HG03280 (cell line): ENCODE measurements around the gene KIR2DL1.
"Not testable (repeated sequence)": the region's sequence is repeated elsewhere in the genome, so short reads cannot be mapped to it uniquely, and the experiment has no call there.

Experiments used
- ATAC-seq: cut with Tn5 transposase; IDR thresholded peaks from one replicate; pipeline ENCODE4 v1.9.1; 2021; ENCODE audit warnings: mild to moderate bottlenecking, moderate library complexity; ENCODE audit not compliant: unreplicated experiment

KIR2DL1 gene

DNA sequence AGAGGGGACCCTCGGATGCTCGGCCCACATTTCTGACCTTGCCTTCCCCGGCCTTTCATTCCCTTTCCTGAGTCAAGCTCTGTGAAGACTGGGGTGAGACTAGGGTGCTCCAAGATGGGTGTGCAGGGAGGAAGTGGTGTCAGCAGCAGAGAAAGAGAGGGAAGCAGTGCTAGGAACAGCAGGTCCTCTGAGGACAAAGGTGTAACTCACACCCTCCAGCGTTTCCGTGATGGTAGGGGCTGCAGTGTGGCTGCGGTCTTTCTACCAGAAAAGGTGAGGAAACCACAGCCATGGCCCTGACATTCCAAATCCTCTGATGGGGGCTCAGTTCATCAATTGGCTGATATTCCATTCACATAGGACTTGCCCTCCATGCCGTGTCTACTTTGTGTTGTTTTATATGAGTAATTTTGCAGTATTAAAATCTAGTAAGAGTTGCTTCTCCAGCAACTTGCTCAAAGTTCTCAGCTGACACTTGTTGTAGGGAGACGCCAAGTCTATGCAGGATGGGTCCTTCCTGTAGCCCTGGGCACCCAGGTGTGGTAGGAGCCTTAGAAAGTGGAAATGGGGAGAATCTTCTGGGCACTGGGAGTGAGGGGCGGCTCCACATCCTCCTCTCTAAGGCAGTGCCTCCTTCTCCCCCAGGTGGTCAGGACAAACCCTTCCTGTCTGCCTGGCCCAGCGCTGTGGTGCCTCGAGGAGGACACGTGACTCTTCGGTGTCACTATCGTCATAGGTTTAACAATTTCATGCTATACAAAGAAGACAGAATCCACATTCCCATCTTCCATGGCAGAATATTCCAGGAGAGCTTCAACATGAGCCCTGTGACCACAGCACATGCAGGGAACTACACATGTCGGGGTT is 48.3 kb downstream of the KIR2DL1 start:
- ATAC-seq, result no peak

GRCh38 chr19:54824416-54824815 is 54.8 kb downstream of the KIR2DL1 start:
- not testable (repeated sequence) for ATAC-seq

- not testable (repeated sequence) for ATAC-seq
Observed at GRCh38 chr19:54825326-54825725, 55.7 kb downstream of the KIR2DL1 start.

GRCh38 chr19:54828064-54828463 is 58.5 kb downstream of the KIR2DL1 start:
- not testable (repeated sequence) for ATAC-seq

DNA sequence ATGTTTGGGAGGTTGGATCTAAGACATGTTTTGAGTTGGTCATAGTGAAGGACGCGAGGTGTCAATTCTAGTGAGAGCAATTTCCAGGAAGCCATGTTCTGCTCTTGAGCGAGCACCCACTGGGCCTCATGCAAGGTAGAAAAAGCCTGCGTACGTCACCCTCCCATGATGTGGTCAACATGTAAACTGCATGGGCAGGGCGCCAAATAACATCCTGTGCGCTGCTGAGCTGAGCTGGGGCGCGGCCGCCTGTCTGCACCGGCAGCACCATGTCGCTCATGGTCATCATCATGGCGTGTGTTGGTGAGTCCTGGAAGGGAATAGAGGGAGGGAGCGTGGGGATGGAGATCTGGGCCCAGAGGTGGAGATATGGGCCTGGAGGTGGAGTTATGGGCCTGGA is 62.9 kb downstream of the KIR2DL1 start, which contains the start of gene KIR2DS4:
Gene KIR2DS4, plus strand, starts transcription at position 181 of the 400 bp plus-strand sequence.
- not testable (repeated sequence) for ATAC-seq
